Measurements from ENCODE around the gene HNMT.

DNA sequence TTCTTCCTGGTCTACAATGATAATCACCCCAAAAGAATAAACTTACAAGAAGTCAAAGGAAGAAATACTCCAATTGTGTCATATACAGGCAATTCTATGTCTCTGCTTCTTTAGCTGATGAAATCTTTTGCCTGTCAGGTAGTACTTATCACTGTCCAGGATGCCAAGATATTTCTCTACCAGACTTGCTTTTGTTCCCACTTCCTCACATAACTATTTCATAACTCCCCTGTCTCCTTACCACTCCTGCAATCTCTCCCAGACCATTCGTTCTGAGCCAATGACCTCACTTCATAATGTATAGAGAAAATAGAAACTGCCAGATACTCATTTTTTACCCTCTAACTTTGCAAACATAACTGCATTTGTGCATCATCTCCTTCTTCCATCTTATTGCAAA, 39.1 kb downstream of the HNMT start:
- TF ChIP-seq, protein P1, sequence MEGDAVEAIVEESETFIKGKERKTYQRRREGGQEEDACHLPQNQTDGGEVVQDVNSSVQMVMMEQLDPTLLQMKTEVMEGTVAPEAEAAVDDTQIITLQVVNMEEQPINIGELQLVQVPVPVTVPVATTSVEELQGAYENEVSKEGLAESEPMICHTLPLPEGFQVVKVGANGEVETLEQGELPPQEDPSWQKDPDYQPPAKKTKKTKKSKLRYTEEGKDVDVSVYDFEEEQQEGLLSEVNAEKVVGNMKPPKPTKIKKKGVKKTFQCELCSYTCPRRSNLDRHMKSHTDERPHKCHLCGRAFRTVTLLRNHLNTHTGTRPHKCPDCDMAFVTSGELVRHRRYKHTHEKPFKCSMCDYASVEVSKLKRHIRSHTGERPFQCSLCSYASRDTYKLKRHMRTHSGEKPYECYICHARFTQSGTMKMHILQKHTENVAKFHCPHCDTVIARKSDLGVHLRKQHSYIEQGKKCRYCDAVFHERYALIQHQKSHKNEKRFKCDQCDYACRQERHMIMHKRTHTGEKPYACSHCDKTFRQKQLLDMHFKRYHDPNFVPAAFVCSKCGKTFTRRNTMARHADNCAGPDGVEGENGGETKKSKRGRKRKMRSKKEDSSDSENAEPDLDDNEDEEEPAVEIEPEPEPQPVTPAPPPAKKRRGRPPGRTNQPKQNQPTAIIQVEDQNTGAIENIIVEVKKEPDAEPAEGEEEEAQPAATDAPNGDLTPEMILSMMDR (IDR thresholded peaks at IDR 0.05), result no peak
- no peak for TF ChIP-seq POLR2A (IDR thresholded peaks at IDR 0.05)

Measured in heart left ventricle (tissue), 13 donors.